ENCODE measurements around the gene RAI1.

Gene RAI1

GRCh38 chr17:17676752-17677151 lies 4.5 kb upstream of the RAI1 start:
- no peak for TF ChIP-seq TAF1 (IDR thresholded peaks at IDR 0.05; ENCODE audit: borderline replicate concordance, insufficient read depth, low read length)
- TF ChIP-seq, protein P1, sequence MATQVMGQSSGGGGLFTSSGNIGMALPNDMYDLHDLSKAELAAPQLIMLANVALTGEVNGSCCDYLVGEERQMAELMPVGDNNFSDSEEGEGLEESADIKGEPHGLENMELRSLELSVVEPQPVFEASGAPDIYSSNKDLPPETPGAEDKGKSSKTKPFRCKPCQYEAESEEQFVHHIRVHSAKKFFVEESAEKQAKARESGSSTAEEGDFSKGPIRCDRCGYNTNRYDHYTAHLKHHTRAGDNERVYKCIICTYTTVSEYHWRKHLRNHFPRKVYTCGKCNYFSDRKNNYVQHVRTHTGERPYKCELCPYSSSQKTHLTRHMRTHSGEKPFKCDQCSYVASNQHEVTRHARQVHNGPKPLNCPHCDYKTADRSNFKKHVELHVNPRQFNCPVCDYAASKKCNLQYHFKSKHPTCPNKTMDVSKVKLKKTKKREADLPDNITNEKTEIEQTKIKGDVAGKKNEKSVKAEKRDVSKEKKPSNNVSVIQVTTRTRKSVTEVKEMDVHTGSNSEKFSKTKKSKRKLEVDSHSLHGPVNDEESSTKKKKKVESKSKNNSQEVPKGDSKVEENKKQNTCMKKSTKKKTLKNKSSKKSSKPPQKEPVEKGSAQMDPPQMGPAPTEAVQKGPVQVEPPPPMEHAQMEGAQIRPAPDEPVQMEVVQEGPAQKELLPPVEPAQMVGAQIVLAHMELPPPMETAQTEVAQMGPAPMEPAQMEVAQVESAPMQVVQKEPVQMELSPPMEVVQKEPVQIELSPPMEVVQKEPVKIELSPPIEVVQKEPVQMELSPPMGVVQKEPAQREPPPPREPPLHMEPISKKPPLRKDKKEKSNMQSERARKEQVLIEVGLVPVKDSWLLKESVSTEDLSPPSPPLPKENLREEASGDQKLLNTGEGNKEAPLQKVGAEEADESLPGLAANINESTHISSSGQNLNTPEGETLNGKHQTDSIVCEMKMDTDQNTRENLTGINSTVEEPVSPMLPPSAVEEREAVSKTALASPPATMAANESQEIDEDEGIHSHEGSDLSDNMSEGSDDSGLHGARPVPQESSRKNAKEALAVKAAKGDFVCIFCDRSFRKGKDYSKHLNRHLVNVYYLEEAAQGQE (IDR thresholded peaks at IDR 0.05; ENCODE audit: insufficient read depth in 1 of 2, low read depth in 2 of 2, low read length in 2 of 2) = no peak
- TF ChIP-seq SIN3A (IDR thresholded peaks at IDR 0.05; ENCODE audit: borderline replicate concordance, insufficient read depth, low read length) = no peak
- no peak for TF ChIP-seq FOXP2 (optimal IDR thresholded peaks at IDR 0.05; ENCODE audit: borderline replicate concordance, extremely low read depth, extremely low read length, insufficient read depth)
- no peak for TF ChIP-seq POLR2AphosphoS5 (IDR thresholded peaks at IDR 0.05; ENCODE audit: low read depth, low read length)

DNA sequence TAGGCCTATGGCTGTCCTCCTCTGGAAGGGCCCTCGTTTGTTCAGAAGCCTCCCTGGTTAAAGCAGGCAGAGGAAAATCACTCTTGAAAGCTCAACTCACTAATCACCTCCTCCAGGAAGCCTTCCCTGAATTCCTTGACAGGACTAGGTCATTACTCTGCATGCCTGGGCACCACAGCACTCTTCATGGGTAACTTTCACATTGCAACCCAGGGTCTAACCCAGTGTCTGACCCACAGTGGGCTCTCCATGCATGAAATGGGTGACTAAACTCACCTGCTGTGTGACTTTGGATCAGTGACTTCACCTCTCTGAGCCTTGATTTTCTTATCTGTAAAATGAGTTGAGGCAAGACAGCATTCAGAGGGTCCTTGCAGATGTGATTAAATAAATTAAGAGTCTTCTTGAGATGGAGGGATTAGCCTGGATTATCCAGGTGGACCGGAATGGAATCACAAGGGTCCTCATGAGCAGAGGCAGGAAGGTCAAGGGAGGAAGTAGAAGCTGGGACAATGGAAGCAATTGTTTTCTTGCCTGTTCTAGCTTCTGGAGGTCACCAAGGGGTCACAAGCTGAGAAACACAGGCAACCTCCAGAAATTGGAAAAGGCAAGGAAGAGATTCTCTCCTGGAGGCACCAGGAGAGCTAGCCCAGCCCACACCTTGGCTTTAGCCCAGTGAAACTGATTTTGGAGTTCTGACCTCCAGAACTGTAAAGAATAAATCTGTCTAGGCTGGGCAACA lies 3.8 kb upstream of the RAI1 start:
- TF ChIP-seq FOXP2 (optimal IDR thresholded peaks at IDR 0.05; ENCODE audit: borderline replicate concordance, extremely low read depth, extremely low read length, insufficient read depth) = no peak
- TF ChIP-seq, protein P1 (IDR thresholded peaks at IDR 0.05; ENCODE audit: insufficient read depth in 1 of 2, low read depth in 2 of 2, low read length in 2 of 2) = no peak
- TF ChIP-seq SIN3A (IDR thresholded peaks at IDR 0.05; ENCODE audit: borderline replicate concordance, insufficient read depth, low read length) = no peak
- TF ChIP-seq TAF1 (IDR thresholded peaks at IDR 0.05; ENCODE audit: borderline replicate concordance, insufficient read depth, low read length) = no peak
- TF ChIP-seq POLR2AphosphoS5 (IDR thresholded peaks at IDR 0.05; ENCODE audit: low read depth, low read length) = no peak

DNA sequence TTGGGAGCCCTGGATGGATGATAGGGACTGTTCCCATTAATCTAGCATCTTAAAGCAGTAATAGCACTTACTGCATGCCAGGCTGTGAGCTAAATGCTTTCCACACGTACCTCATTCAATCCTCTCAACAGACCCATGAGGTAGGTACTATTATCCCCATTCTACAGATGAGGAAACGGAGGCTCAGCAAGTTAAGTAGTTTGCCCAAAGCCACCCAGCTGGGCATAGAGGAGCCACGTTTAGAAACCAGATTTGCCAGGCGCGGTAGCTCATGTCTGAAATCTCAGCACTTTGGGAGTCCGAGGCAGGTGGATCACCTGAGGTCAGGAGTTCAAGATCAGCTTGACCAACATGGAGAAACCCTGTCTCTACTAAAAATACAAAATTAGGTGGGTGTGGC lies 2.0 kb upstream of the RAI1 start:
- TF ChIP-seq POLR2AphosphoS5 (IDR thresholded peaks at IDR 0.05; ENCODE audit: low read depth, low read length) (no peak), TAF1 (IDR thresholded peaks at IDR 0.05; ENCODE audit: borderline replicate concordance, insufficient read depth, low read length) (no peak), SIN3A (IDR thresholded peaks at IDR 0.05; ENCODE audit: borderline replicate concordance, insufficient read depth, low read length) (no peak), FOXP2 (optimal IDR thresholded peaks at IDR 0.05; ENCODE audit: borderline replicate concordance, extremely low read depth, extremely low read length, insufficient read depth) (no peak)
- TF ChIP-seq, protein P1 (IDR thresholded peaks at IDR 0.05; ENCODE audit: insufficient read depth in 1 of 2, low read depth in 2 of 2, low read length in 2 of 2) = no peak

DNA sequence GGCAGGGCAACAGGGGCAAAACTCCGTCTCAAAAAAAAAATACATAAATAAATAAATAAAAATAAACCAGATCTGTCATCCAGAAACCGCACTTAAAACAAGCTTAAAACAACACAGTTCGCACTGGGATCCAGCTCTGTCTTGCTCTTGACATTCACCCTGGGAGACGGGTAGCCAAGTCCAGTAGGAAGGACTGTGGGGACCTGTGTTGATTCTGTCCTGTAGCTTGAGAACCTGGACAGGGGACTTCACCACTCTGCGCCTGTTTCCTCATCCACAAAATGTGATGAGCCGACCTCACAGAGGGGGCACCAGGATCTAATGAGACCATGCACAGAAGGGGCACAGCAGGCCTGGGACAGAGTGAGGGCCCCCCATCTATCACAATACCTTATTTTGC lies 1.5 kb upstream of the RAI1 start:
- TF ChIP-seq POLR2AphosphoS5 (IDR thresholded peaks at IDR 0.05; ENCODE audit: low read depth, low read length) (no peak), FOXP2 (optimal IDR thresholded peaks at IDR 0.05; ENCODE audit: borderline replicate concordance, extremely low read depth, extremely low read length, insufficient read depth) (no peak), SIN3A (IDR thresholded peaks at IDR 0.05; ENCODE audit: borderline replicate concordance, insufficient read depth, low read length) (no peak), TAF1 (IDR thresholded peaks at IDR 0.05; ENCODE audit: borderline replicate concordance, insufficient read depth, low read length) (no peak)
- TF ChIP-seq, protein P1 (IDR thresholded peaks at IDR 0.05; ENCODE audit: insufficient read depth in 1 of 2, low read depth in 2 of 2, low read length in 2 of 2) = no peak

All from PFSK-1 (cell line).